A549 (cell line): ENCODE data around the gene HOXB9. TPM values are rescaled to one million over a fixed set of nuclear protein-coding genes. Genes with fewer than 3 reads are reported as not detected.

ENCODE experiments used
- ATAC-seq, 2 experiments: fragments of 200-7000 bp in 1 of 2; fragments of >200 bp in 1 of 2; cut with Nextera tagmentation in 1 of 2; cut with Tn5 transposase in 1 of 2; 3 replicates each; pipeline versions ENCODE4 v1.8.0 to v1.9.1; 2018 to 2020; ENCODE audit warnings: mild to moderate bottlenecking in 1 of 2, moderate library complexity in 1 of 2
- CTCF ChIA-PET: fragments of 300-600 bp; sonication (Branson Sonifier 250); formaldehyde crosslinking; extraction: SDS; loops from one replicate; lab custom pipeline; 2021; ENCODE audit warnings: antibody characterized with exemption, inconsistent platforms; lab: Yijun Ruan, JAX
- POLR2A ChIA-PET: fragments of 350-600 bp; formaldehyde crosslinking; extraction: SDS; loops from one replicate; lab custom pipeline; 2021; ENCODE audit warnings: antibody characterized with exemption, inconsistent platforms; lab: Yijun Ruan, JAX
- DNase-seq, 2 experiments: peaks; one replicate each; pipeline versions ENCODE4 v3.0.0 to v3.0.0-alpha.2; 2011 to 2016; ENCODE audit warnings: low read depth in 1 of 2, low spot score in 1 of 2
- FAIRE-seq: peaks from 2 replicates; lab custom pipeline; 2011; peaks lifted over from hg19 to GRCh38; lab: Jason Lieb, UNC
- H3K27ac ChIP-seq, 2 experiments: fragments of >200 bp; sonication (Bioruptor Twin); formaldehyde crosslinking; 3 replicates each; pipeline ENCODE4 v1.5.1; 2016 to 2017
- H3K4me1 ChIP-seq: fragments of >200 bp; sonication (Bioruptor Twin); formaldehyde crosslinking; 3 replicates; pipeline ENCODE4 v1.6.1; 2016
- H3K4me2 ChIP-seq: fragments of >200 bp; sonication (Bioruptor Twin); formaldehyde crosslinking; 3 replicates; pipeline ENCODE4 v1.6.1; 2016
- H3K4me3 ChIP-seq: fragments of >200 bp; sonication (Bioruptor Twin); formaldehyde crosslinking; 3 replicates; pipeline ENCODE4 v1.5.1; 2016
- H3K9me3 ChIP-seq: fragments of >200 bp; sonication (Bioruptor Twin); formaldehyde crosslinking; 3 replicates; pipeline ENCODE4 v1.6.1; 2016
- CBX2 ChIP-seq: fragments of 200-600 bp; sonication (generic); IDR thresholded peaks from 2 replicates; pipeline ENCODE4 v1.6.1; 2016; ENCODE audit warnings: low read depth, mild to moderate bottlenecking, borderline replicate concordance
- CEBPB ChIP-seq, 2 experiments: fragments of >200 bp in 1 of 2; sonication (Bioruptor Twin) in 1 of 2; formaldehyde crosslinking in 1 of 2; IDR thresholded peaks; 2 replicates each; pipeline ENCODE4 v1.6.1; 2012 to 2016
- CHD2 ChIP-seq: fragments of 150-350 bp; IDR thresholded peaks from 2 replicates; pipeline ENCODE4 v1.6.1; 2014; ENCODE audit warnings: low read length; ENCODE audit not compliant: partially characterized antibody
- EHMT2 ChIP-seq: fragments of 200-600 bp; sonication (generic); IDR thresholded peaks from 2 replicates; pipeline ENCODE4 v1.6.1; 2016; ENCODE audit warnings: antibody characterized with exemption, low read depth, mild to moderate bottlenecking, moderate library complexity
- EP300 ChIP-seq, 2 experiments: fragments of >200 bp; sonication (Bioruptor Twin); formaldehyde crosslinking; IDR thresholded peaks; 2 replicates in 1 of 2; 3 replicates in 1 of 2; pipeline ENCODE4 v1.6.1; 2016 to 2017
- ESRRA ChIP-seq: fragments of 150-350 bp; IDR thresholded peaks from 2 replicates; pipeline ENCODE4 v1.6.1; 2014; ENCODE audit warnings: mild to moderate bottlenecking, low read length, borderline replicate concordance
- HEYL ChIP-seq: fragments of 250-450 bp; sonication (Bioruptor Pico); IDR thresholded peaks from 2 replicates; pipeline ENCODE4 v1.8.0; 2021; ENCODE audit warnings: mild to moderate bottlenecking, moderate library complexity
- HOXA7 ChIP-seq: fragments of 250-450 bp; sonication (Bioruptor Pico); IDR thresholded peaks from 2 replicates; pipeline ENCODE4 v1.5.0; 2020; ENCODE audit warnings: mild to moderate bottlenecking, moderate library complexity
- JUNB ChIP-seq: fragments of >200 bp; sonication (Bioruptor Twin); formaldehyde crosslinking; IDR thresholded peaks from 2 replicates; pipeline ENCODE4 v1.6.1; 2016
- KDM5A ChIP-seq: fragments of 200-600 bp; sonication (generic); IDR thresholded peaks from 2 replicates; pipeline ENCODE4 v1.6.1; 2016; ENCODE audit warnings: antibody characterized with exemption, mild to moderate bottlenecking
- POLR2AphosphoS2 ChIP-seq: conservative IDR thresholded peaks from 2 replicates; pipeline ENCODE4 v1.6.1; 2012; ENCODE audit warnings: low read length, improper control_type of control experiment, inconsistent platforms
- RARB ChIP-seq: fragments of 250-450 bp; sonication (Bioruptor Pico); IDR thresholded peaks from 2 replicates; pipeline ENCODE4 v1.8.0; 2021; ENCODE audit warnings: mild to moderate bottlenecking, moderate library complexity
- RNF2 ChIP-seq: fragments of 200-600 bp; sonication (generic); IDR thresholded peaks from 2 replicates; pipeline ENCODE4 v1.6.1; 2016; ENCODE audit warnings: low read depth, mild to moderate bottlenecking, antibody characterized with exemption, moderate library complexity, borderline replicate concordance
- SREBF2 ChIP-seq: fragments of 450-650 bp; IDR thresholded peaks from 2 replicates; pipeline ENCODE4 v1.6.1; 2014; ENCODE audit warnings: mild to moderate bottlenecking, moderate library complexity
- TFCP2L1 ChIP-seq: fragments of 250-450 bp; sonication (Bioruptor Pico); IDR thresholded peaks from 2 replicates; pipeline ENCODE4 v1.5.0; 2021; ENCODE audit warnings: mild to moderate bottlenecking
- TP53 ChIP-seq: fragments of 250-450 bp; sonication (Bioruptor Pico); IDR thresholded peaks from 2 replicates; pipeline ENCODE4 v1.5.0; 2021; ENCODE audit warnings: mild to moderate bottlenecking, moderate library complexity
- WGBS: methylation state at CpG from one replicate; pipeline ENCODE4 v1.1.6; 2017; ENCODE audit errors: missing lambda C conversion rate; 5-methylcytosine and 5-hydroxymethylcytosine counted together
- polyA plus RNA-seq, 4 experiments: library from polyadenylated mRNA; depleted of rRNA in 3 of 4; stranded (reverse); fragments of >200 nt; fragmentation: RNase III in 1 of 4; extraction: RNeasy Plus Mini Kit Qiagen cat#74134 plus additional on column Dnase treatment in 1 of 4; gene quantifications; 2 replicates in 3 of 4; 3 replicates in 1 of 4; pipeline ENCODE4 v1.2.3, GENCODE V29; 2011 to 2017
- TF ChIP-seq, protein P1 (sequence below): fragments of 450-650 bp; IDR thresholded peaks from 2 replicates; pipeline ENCODE4 v1.6.1; 2014; ENCODE audit warnings: antibody characterized with exemption
- TF ChIP-seq, protein P2 (sequence below): fragments of >200 bp; sonication (Bioruptor Twin); formaldehyde crosslinking; IDR thresholded peaks from 2 replicates; pipeline ENCODE4 v1.6.1; 2016
- TF ChIP-seq, protein P3 (sequence below): fragments of 250-450 bp; sonication (Bioruptor Pico); IDR thresholded peaks from 2 replicates; pipeline ENCODE4 v1.5.0; 2020; ENCODE audit warnings: low read depth, mild to moderate bottlenecking, moderate library complexity

Gene HOXB9
- polyA plus RNA-seq, 2 of the 4 experiments (the other 2 are of a cell fraction) = 5.6 to 24.6 TPM

DNA sequence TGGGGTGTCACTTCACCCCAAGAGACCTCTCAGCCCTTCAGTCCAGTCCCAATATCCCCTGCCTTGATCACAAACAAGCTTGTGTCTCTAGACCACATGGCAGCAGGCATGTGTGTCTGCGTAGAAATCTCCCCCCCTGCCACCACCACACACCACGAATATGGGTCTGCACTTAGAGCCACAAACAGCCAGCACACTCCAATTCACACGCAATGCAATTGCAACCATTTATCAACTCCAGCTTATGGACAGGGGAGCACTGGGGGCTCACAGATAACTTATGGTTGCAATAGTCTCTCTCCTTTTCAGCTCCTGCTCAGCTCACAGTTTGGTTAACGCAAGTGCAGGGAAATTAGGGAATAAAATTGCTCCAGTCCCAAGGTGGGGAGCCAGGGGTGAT is 2.6 kb downstream of the HOXB9 start:
- TF ChIP-seq KDM5A = no peak
- TF ChIP-seq SREBF2 = no peak
- TF ChIP-seq ESRRA = no peak
- no peak for TF ChIP-seq TP53 (CRISPR knock-in tag)
- no peak for ATAC-seq
- no peak for DNase-seq
- no peak overlapping the region for H3K27ac ChIP-seq
- POLR2A ChIA-PET = no interaction called here
- no peak for FAIRE-seq
- H3K9me3 ChIP-seq = no peaks in the 10 kb centered on the region
- peak overlapping the region; percentile 92 for H3K4me2 ChIP-seq
- H3K4me3 ChIP-seq = no peak overlapping the region
- CTCF ChIA-PET = interaction anchor here (0.9 to 9.7 kb wide), 16 partner anchors 8 to 543 kb away, joined by 3 to 84 read pairs (median 4); no protein-coding TSS in a partner anchor
- 93% methylated on average over 4 of the region's 4 CpGs for WGBS
- peaks cover 20% of the 10 kb centered on the region for H3K4me1 ChIP-seq

DNA sequence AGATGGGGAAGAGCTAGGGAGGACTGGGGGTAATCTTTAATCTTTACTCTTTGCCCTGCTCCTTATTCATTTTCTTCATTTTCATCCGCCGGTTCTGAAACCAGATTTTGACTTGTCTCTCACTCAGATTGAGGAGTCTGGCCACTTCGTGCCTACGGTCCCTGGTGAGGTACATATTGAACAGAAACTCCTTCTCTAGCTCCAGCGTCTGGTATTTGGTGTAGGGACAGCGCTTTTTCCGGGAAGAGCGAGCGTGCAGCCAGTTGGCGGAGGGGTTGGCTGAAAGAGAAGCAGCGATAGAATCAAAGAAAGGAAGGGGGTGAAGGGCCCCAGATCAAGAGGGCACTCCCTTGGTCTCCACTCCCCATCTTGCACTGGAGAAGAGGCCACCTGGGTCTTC is 3.3 kb downstream of the HOXB9 start:
- no peak for DNase-seq
- WGBS = 94% methylated on average over 11 of the region's 11 CpGs
- Histone ChIP-seq H3K4me1 (peaks cover 23% of the 10 kb centered on the region), H3K4me3 (no peak overlapping the region), H3K9me3 (no peaks in the 10 kb centered on the region), H3K4me2 (no peak overlapping the region), H3K27ac (no peak overlapping the region)
- ChIA-PET CTCF (interaction anchor here (1.0 to 9.7 kb wide), 17 partner anchors 8 to 596 kb away, joined by 3 to 84 read pairs (median 5); no protein-coding TSS in a partner anchor), POLR2A (interaction anchor here (0.7 kb wide), 1 partner anchor 13 kb away, joined by 3 read pairs; no protein-coding TSS in a partner anchor)
- FAIRE-seq = no peak
- ATAC-seq = no peak
- TF ChIP-seq RNF2 (no peak), POLR2AphosphoS2 (no peak), CBX2 (no peak)
- TF ChIP-seq, protein P1, sequence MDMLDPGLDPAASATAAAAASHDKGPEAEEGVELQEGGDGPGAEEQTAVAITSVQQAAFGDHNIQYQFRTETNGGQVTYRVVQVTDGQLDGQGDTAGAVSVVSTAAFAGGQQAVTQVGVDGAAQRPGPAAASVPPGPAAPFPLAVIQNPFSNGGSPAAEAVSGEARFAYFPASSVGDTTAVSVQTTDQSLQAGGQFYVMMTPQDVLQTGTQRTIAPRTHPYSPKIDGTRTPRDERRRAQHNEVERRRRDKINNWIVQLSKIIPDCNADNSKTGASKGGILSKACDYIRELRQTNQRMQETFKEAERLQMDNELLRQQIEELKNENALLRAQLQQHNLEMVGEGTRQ = no peak

DNA sequence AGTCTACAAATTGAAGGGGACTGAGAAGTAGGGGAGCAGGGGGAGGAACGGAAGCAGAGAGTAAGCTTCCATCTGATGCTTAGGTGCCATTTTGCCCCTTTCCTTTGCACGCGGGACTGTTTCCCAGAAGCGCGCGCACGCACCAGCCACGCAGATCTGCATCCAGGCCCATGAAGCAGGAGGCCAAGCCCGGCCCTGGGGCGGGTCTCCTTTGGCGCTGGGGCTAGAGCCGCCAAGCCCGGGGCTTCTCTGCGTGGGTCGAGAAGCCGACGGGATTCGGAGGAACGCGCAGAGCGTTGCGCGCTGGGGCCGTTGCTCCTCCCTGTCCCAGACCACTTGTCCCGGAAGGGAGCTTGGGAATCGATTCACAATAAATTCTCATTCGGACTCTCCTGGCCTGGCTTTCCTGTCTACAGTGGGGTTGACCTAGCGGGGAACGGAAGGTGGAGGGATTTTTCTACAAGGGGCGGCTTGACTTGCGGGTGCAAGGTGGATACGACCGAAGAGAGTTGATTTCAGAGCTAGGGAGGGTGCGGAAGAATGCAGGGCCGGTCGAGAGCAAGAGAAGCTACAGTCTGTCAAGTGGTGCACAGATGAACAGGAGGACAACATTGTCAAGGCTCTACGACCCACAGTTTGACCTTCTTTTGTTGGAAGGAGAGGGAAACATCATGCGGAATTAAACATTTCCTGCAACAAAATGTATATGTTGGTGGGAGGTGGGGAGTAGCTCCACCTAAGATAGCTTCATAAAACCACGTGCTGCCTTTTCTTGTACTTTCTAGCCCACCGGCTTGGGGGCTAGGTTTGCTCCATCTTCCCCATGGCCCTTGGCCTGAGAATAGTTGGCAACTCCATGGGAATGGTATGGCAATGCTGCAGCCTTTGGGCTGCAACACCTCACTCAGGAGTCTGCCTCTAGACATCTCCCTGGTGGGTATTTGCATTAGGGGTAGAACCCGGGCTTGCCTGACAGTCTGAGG is 4.5 kb downstream of the HOXB9 start:
- TF ChIP-seq, protein P2, sequence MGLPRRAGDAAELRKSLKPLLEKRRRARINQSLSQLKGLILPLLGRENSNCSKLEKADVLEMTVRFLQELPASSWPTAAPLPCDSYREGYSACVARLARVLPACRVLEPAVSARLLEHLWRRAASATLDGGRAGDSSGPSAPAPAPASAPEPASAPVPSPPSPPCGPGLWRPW = no peak
- no peak for TF ChIP-seq EHMT2
- no peak for TF ChIP-seq EP300 (IDR thresholded peaks at IDR 0.05)
- TF ChIP-seq RARB = no peak
- TF ChIP-seq RNF2 = no peak
- no peak for TF ChIP-seq TFCP2L1 (CRISPR knock-in tag)
- TF ChIP-seq CHD2 = no peak
- no peak for TF ChIP-seq HEYL (CRISPR knock-in tag)
- TF ChIP-seq CEBPB (IDR thresholded peaks at IDR 0.05) = no peak
- no peak for TF ChIP-seq HOXA7 (CRISPR knock-in tag)
- no peak for TF ChIP-seq JUNB
- TF ChIP-seq, protein P3, sequence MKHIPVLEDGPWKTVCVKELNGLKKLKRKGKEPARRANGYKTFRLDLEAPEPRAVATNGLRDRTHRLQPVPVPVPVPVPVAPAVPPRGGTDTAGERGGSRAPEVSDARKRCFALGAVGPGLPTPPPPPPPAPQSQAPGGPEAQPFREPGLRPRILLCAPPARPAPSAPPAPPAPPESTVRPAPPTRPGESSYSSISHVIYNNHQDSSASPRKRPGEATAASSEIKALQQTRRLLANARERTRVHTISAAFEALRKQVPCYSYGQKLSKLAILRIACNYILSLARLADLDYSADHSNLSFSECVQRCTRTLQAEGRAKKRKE = no peak
- H3K4me2 ChIP-seq = no peak overlapping the region
- FAIRE-seq (no peak), ATAC-seq (no peak), DNase-seq (no peak)
- no peak overlapping the region for H3K4me3 ChIP-seq
- H3K4me1 ChIP-seq = peaks cover 16% of the 10 kb centered on the region
- 94% methylated on average over 40 of the region's 41 CpGs for WGBS
- ChIA-PET CTCF (interaction anchor here (0.8 to 9.7 kb wide), 19 partner anchors 9 to 595 kb away, joined by 3 to 84 read pairs (median 5); no protein-coding TSS in a partner anchor), POLR2A (no interaction called here)
- H3K9me3 ChIP-seq = no peaks in the 10 kb centered on the region
- H3K27ac ChIP-seq = no peak overlapping the region
